Heart left ventricle (tissue), 16 donors: ENCODE results near the gene LAIR2. TPM values are rescaled to one million over a fixed set of nuclear protein-coding genes. Genes with fewer than 3 reads are reported as not detected.

Experiments used
- ATAC-seq, 4 donors: fragments of 200-7000 bp; cut with Tn5 transposase; one replicate each; pipeline ENCODE4 v1.9.1; 2020 to 2022; ENCODE audit warnings: moderate library complexity in 4 of 4, mild to moderate bottlenecking in 3 of 4, moderate number of reproducible peaks in 1 of 4
- DNase-seq, 5 donors: peaks; one replicate each; pipeline ENCODE4 v3.0.0-alpha.2; 2020
- H3K27ac ChIP-seq, 12 donors: fragments of 200-600 bp; sonication (generic) in 4 of 12; one replicate each; pipeline versions ENCODE4 v1.5.0 to v1.8.0; 2016 to 2022; ENCODE audit warnings: mild to moderate bottlenecking in 2 of 12
- H3K27me3 ChIP-seq, 9 donors: fragments of 200-600 bp; sonication (generic) in 2 of 9; one replicate each; pipeline versions ENCODE4 v1.5.1 to v1.8.0; 2016 to 2022; ENCODE audit warnings: mild to moderate bottlenecking in 3 of 9
- H3K36me3 ChIP-seq, 9 donors: fragments of 200-600 bp; sonication (generic) in 2 of 9; one replicate each; pipeline versions ENCODE4 v1.5.0 to v1.8.0; 2018 to 2022; ENCODE audit warnings: mild to moderate bottlenecking in 2 of 9
- H3K4me1 ChIP-seq, 12 donors: fragments of 200-600 bp; sonication (generic) in 4 of 12; one replicate each; pipeline versions ENCODE4 v1.5.0 to v1.8.0; 2016 to 2022; ENCODE audit warnings: mild to moderate bottlenecking in 3 of 12
- H3K4me3 ChIP-seq, 12 donors: fragments of 200-600 bp; sonication (generic) in 4 of 12; one replicate each; pipeline versions ENCODE4 v1.5.0 to v1.8.0; 2017 to 2022; ENCODE audit warnings: mild to moderate bottlenecking in 9 of 12, moderate library complexity in 4 of 12
- H3K9me3 ChIP-seq, 12 donors: fragments of 200-600 bp; sonication (generic) in 4 of 12; one replicate each; pipeline versions ENCODE4 v1.5.0 to v1.8.0; 2016 to 2022; ENCODE audit warnings: mild to moderate bottlenecking in 1 of 12
- POLR2A ChIP-seq, 2 donors: fragments of 450-650 bp; IDR thresholded peaks; one replicate each; pipeline ENCODE4 v1.6.1; 2017; ENCODE audit warnings: antibody characterized with exemption in 2 of 2, mild to moderate bottlenecking in 2 of 2, moderate library complexity in 2 of 2
- WGBS, 4 donors: extraction: QIAGEN DNeasy Blood & Tissue Kit in 2 of 4; methylation state at CpG; one replicate each; pipeline versions ENCODE4 v1.1.5 to v1.1.7; 2013 to 2018; 5-methylcytosine and 5-hydroxymethylcytosine counted together
- intact Hi-C, 10 donors: fragments of 100-400 bp; cut with DNase I; formaldehyde crosslinking; loops; one replicate each; pipeline versions ENCODE4 v1.11.1 to v1.14.2; 2022
- polyA plus RNA-seq, 2 donors: library from polyadenylated mRNA; stranded (reverse); fragments of 200-250 nt; gene quantifications; one replicate each; pipeline ENCODE4 v1.2.3, GENCODE V29; 2013
- total RNA-seq, 9 donors: library from RNA; depleted of rRNA in 2 of 9; stranded (reverse); fragments of >200 nt in 2 of 9; fragmentation: NEBNext Ultra II Directional in 3 of 9; extraction: Animal tissue kit (Norgen Biotek cat#: 25700) in 3 of 9; gene quantifications; one replicate each; pipeline versions ENCODE4 v1.1.0 to v1.2.4, GENCODE V29; 2016 to 2023
- TF ChIP-seq, protein P1 (sequence below), 12 donors: fragments of 200-600 bp; sonication (generic) in 4 of 12; IDR thresholded peaks; one replicate each; pipeline versions ENCODE4 v1.5.0 to v1.8.0; 2018 to 2022; ENCODE audit warnings: antibody characterized with exemption in 12 of 12, mild to moderate bottlenecking in 5 of 12
- donor health status: ischemic (EF 13 %, LVEDD 7.1; RV severe dilation, severe dysfunction).
- donor health status: healthy with polysubstance abuse.
- donor health status: DM: no; HTN: yes; CAD: no.
- donor health status: DM: no; HTN: no; CAD: no.
- donor health status: ischemic (EF 25% LVEDD 6.9; RV normal size, moderate dysfunction).
- donor health status: ischemic (EF 25% LVEDD 5.7; RV mildly dilated, moderate dysfunction).
- donor health status: healthy.
- donor health status: DM: yes; HTN: yes; CAD: no.
- donor health status: ischemic (EF 35%, LVEDD 5.7; RV mildly dilated, moderate dysfunction).
- donor health status: nonischemic (EF 11% LVEDD 7.7; RV severe dilation, severe dysfunction).
- donor health status: DM: yes; HTN: yes; CAD: no.
- donor health status: PGD.
- donor health status: ischemic (EF 29% LVEDD 5.4; RV normal size, mild dysfunction).
- donor health status: nonischemic (EF 23%, LVEDD 6.1; RV moderate dilation, normal function).

The LAIR2 gene
- total and polyA plus RNA-seq, 11 donors: 2.4 TPM; not detected in 10

DNA sequence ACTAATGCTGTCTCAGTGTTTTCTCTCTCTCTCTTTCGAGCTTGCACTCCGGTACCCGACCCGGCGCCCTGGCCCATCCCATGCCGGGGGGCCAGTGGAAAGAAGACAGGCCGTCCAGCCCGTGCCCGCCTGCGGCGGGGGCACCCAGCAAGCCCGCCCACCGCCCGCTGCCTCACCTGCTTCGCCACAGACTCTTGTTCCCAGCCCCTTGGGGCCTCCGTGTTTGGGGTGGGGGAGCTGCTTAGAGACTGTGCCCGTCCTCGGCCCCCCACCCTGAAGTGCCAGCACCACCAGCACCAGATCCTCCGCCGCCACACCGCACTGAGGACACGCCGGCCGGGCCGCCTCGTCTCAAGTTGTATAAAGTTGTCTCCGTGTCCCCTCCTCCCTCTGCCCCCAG lies 41.4 kb upstream of the LAIR2 start:
- H3K27me3 ChIP-seq: peaks cover 0 to 6% (median 0%) of the 10 kb centered on the region in 9 donors
- TF ChIP-seq POLR2A (IDR thresholded peaks at IDR 0.05): no peak
- TF ChIP-seq, protein P1, sequence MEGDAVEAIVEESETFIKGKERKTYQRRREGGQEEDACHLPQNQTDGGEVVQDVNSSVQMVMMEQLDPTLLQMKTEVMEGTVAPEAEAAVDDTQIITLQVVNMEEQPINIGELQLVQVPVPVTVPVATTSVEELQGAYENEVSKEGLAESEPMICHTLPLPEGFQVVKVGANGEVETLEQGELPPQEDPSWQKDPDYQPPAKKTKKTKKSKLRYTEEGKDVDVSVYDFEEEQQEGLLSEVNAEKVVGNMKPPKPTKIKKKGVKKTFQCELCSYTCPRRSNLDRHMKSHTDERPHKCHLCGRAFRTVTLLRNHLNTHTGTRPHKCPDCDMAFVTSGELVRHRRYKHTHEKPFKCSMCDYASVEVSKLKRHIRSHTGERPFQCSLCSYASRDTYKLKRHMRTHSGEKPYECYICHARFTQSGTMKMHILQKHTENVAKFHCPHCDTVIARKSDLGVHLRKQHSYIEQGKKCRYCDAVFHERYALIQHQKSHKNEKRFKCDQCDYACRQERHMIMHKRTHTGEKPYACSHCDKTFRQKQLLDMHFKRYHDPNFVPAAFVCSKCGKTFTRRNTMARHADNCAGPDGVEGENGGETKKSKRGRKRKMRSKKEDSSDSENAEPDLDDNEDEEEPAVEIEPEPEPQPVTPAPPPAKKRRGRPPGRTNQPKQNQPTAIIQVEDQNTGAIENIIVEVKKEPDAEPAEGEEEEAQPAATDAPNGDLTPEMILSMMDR (IDR thresholded peaks at IDR 0.05): no peak
- H3K4me1 ChIP-seq: peaks cover 0 to 49% (median 30%) of the 10 kb centered on the region in 12 donors
- peak overlapping the region in 4 of 12 donors; percentile 13 to 99 (median 72) for H3K27ac ChIP-seq
- no peak overlapping the region for H3K4me3 ChIP-seq
- intact Hi-C loops: loop anchor here in 1 of 10 donors (5.0 kb wide), 1 partner anchor 589 kb away; no protein-coding TSS in a partner anchor
- H3K9me3 ChIP-seq: no peaks in the 10 kb centered on the region
- ATAC-seq (no peak), DNase-seq (no peak)
- peaks cover 0 to 63% (median 58%) of the 10 kb centered on the region in 9 donors for H3K36me3 ChIP-seq
- 74 to 78% (median 77%) methylated on average over 22 to 27 of the region's 27 CpGs for WGBS, 4 donors

DNA sequence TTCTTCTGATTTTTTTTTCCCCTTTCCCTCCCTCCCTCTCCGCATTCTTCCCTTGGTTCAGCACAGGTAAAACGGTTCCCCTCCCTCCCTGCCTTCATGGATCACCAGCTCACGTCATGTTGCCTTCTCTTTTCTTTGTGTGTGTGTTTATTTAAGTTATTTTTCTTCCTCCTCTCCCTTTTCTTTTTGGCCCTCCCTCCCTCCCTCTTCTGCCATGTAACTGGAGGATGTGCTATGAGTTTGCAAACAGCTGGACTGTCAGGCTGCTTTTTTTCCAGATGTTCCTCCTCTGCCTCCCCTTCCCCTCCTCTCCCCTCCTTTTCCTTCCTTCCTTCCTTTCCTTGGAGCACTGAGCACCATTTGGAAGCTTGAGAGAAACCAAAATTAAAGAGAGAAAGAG lies 41.0 kb upstream of the LAIR2 start:
- 47 to 62% (median 59%) methylated on average over 3 of the region's 3 CpGs for WGBS, 4 donors
- peaks cover 0 to 49% (median 30%) of the 10 kb centered on the region in 12 donors for H3K4me1 ChIP-seq
- peaks cover 0 to 6% (median 0%) of the 10 kb centered on the region in 9 donors for H3K27me3 ChIP-seq
- H3K27ac ChIP-seq: peak overlapping the region in 9 of 12 donors; percentile 94 to 99 (median 99)
- ATAC-seq (no peak), DNase-seq (no peak)
- intact Hi-C loops: loop anchor here in 2 of 10 donors (2.0 to 5.0 kb wide), 2 partner anchors 13 to 589 kb away; partner anchors contain the start of gene LENG8 (in 1 of the 2)
- no peaks in the 10 kb centered on the region for H3K9me3 ChIP-seq
- TF ChIP-seq, protein P1 (IDR thresholded peaks at IDR 0.05): no peak
- TF ChIP-seq POLR2A (IDR thresholded peaks at IDR 0.05): no peak
- H3K4me3 ChIP-seq: peak overlapping the region in 1 of 12 donors; percentile 73
- H3K36me3 ChIP-seq: peaks cover 0 to 59% (median 54%) of the 10 kb centered on the region in 9 donors

DNA sequence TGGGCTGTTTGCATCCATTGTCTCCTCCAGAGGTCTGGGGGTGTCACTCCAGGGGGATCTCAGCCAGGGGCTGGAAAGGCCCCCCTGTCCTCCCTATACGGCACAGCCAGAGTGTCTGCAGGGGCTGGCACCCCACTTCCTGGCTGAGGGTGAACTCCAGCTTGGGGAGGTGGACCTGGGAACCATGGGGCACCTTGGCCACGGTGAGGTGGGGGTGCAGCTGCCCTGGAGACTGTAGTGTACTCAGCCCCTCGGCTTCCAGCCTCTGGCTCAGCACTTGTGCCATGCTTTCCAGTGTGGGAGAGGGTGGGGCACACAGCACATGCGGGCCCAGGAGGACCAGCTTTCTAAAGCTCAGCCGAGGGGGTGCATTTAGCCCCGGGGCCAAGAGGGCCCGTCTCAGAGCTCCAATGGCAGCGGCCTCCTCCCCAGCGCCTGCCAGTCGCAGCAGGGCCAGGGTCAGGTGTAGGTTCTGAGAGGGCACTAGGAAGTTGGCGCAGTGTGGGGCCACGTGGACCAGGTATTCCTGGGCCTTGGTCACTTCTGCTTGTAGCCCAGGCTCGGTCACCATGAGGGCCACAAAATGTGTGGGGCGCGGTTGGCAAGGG lies 40.5 kb upstream of the LAIR2 start:
- H3K4me1 ChIP-seq: peaks cover 0 to 49% (median 30%) of the 10 kb centered on the region in 12 donors
- TF ChIP-seq, protein P1 (IDR thresholded peaks at IDR 0.05): no peak
- no peak for TF ChIP-seq POLR2A (IDR thresholded peaks at IDR 0.05)
- H3K27me3 ChIP-seq: peaks cover 0 to 6% (median 0%) of the 10 kb centered on the region in 9 donors
- WGBS, 4 donors: 56 to 65% (median 63%) methylated on average over 10 to 15 of the region's 15 CpGs
- no peak for ATAC-seq
- peak overlapping the region in 11 of 12 donors; percentile 40 to 78 (median 68) for H3K4me3 ChIP-seq
- peaks cover 0 to 54% (median 49%) of the 10 kb centered on the region in 9 donors for H3K36me3 ChIP-seq
- H3K27ac ChIP-seq: peak overlapping the region; percentile 94 to 99 (median 98)
- intact Hi-C loops: loop anchor here in 2 of 10 donors (2.0 to 5.0 kb wide), 2 partner anchors 13 to 590 kb away; partner anchors contain the start of gene LENG8 (in 1 of the 2)
- no peak for DNase-seq
- no peaks in the 10 kb centered on the region for H3K9me3 ChIP-seq
